Trophoblast cell (in vitro differentiated cells and primary cell): ENCODE measurements around the gene ATP8B3.

Source experiments
- DNase-seq, 2 donors: peaks; one replicate each; pipeline ENCODE4 v3.0.0-alpha.2; 2016
- H2AFZ ChIP-seq: 2 replicates; pipeline ENCODE4 v1.6.1; 2013; ENCODE audit warnings: low read length, moderate library complexity, mild to moderate bottlenecking; ENCODE audit not compliant: insufficient read depth, poor library complexity
- H2AK5ac ChIP-seq: 2 replicates; pipeline ENCODE4 v1.6.1; 2013; ENCODE audit warnings: mild to moderate bottlenecking, low read length
- H2BK120ac ChIP-seq: 2 replicates; pipeline ENCODE4 v1.6.1; 2013; ENCODE audit warnings: low read length, mild to moderate bottlenecking, moderate library complexity; ENCODE audit not compliant: insufficient read depth, poor library complexity
- H2BK12ac ChIP-seq: 2 replicates; pipeline ENCODE4 v1.6.1; 2013; ENCODE audit warnings: mild to moderate bottlenecking, low read length, moderate library complexity
- H2BK5ac ChIP-seq: 2 replicates; pipeline ENCODE4 v1.6.1; 2013; ENCODE audit warnings: low read length, low read depth, moderate library complexity, mild to moderate bottlenecking; ENCODE audit not compliant: poor library complexity
- H3K14ac ChIP-seq: 2 replicates; pipeline ENCODE4 v1.6.1; 2013; ENCODE audit warnings: mild to moderate bottlenecking, low read length
- H3K18ac ChIP-seq: 2 replicates; pipeline ENCODE4 v1.6.1; 2013; ENCODE audit warnings: mild to moderate bottlenecking, low read length
- H3K23ac ChIP-seq: 2 replicates; pipeline ENCODE4 v1.6.1; 2013; ENCODE audit warnings: low read length
- H3K27ac ChIP-seq: 2 replicates; pipeline ENCODE4 v1.5.1; 2013; ENCODE audit warnings: low read depth, mild to moderate bottlenecking, inconsistent platforms, low read length, moderate library complexity
- H3K27me3 ChIP-seq: 2 replicates; pipeline ENCODE4 v1.6.1; 2013; ENCODE audit warnings: inconsistent platforms, mild to moderate bottlenecking, low read length, moderate library complexity; ENCODE audit not compliant: insufficient read depth
- H3K36me3 ChIP-seq, 2 experiments: 1 replicate in 1 of 2; 2 replicates in 1 of 2; pipeline ENCODE4 v1.6.1; 2013; ENCODE audit warnings: low read length in 2 of 2, mild to moderate bottlenecking in 2 of 2, moderate library complexity in 1 of 2; ENCODE audit not compliant: insufficient read depth in 2 of 2, control insufficient read depth in 1 of 2
- H3K4ac ChIP-seq: 2 replicates; pipeline ENCODE4 v1.6.1; 2013; ENCODE audit warnings: low read depth, mild to moderate bottlenecking, low read length, moderate library complexity
- H3K4me1 ChIP-seq, 2 experiments: 1 replicate in 1 of 2; 2 replicates in 1 of 2; pipeline ENCODE4 v1.6.1; 2013; ENCODE audit warnings: low read length in 2 of 2, mild to moderate bottlenecking in 2 of 2, moderate library complexity in 1 of 2; ENCODE audit not compliant: insufficient read depth in 2 of 2, control insufficient read depth in 1 of 2
- H3K4me2 ChIP-seq: 2 replicates; pipeline ENCODE4 v1.6.1; 2013; ENCODE audit warnings: inconsistent platforms, mild to moderate bottlenecking, low read length, moderate library complexity
- H3K4me3 ChIP-seq: 2 replicates; pipeline ENCODE4 v1.5.1; 2013; ENCODE audit warnings: mild to moderate bottlenecking, low read depth, low read length, inconsistent platforms
- H3K79me1 ChIP-seq: one replicate; pipeline ENCODE4 v1.6.1; 2013; ENCODE audit warnings: low read length
- H3K79me2 ChIP-seq: 2 replicates; pipeline ENCODE4 v1.6.1; 2013; ENCODE audit warnings: low read length, mild to moderate bottlenecking; ENCODE audit not compliant: control insufficient read depth, insufficient read depth, poor library complexity
- H3K9ac ChIP-seq: 2 replicates; pipeline ENCODE4 v1.6.1; 2013; ENCODE audit warnings: mild to moderate bottlenecking, low read length
- H3K9me3 ChIP-seq: 2 replicates; pipeline ENCODE4 v1.6.1; 2013; ENCODE audit warnings: low read depth, mild to moderate bottlenecking, control low read depth, inconsistent platforms, low read length; ENCODE audit not compliant: insufficient read depth
- H4K12ac ChIP-seq: 2 replicates; pipeline ENCODE4 v1.6.1; 2013; ENCODE audit warnings: low read depth, mild to moderate bottlenecking, low read length, moderate library complexity
- H4K8ac ChIP-seq: 2 replicates; pipeline ENCODE4 v1.6.1; 2013; ENCODE audit warnings: low read depth, mild to moderate bottlenecking, low read length, moderate library complexity
- H4K91ac ChIP-seq: one replicate; pipeline ENCODE4 v1.6.1; 2013; ENCODE audit warnings: low read depth, mild to moderate bottlenecking, low read length, moderate library complexity
- WGBS: extraction: QIAGEN DNeasy Blood & Tissue Kit; methylation state at CpG from one replicate; pipeline ENCODE4 v1.1.7; 2013; ENCODE audit warnings: missing lambda C conversion rate; ENCODE audit not compliant: insufficient read length, insufficient coverage; ENCODE audit errors: extremely low coverage; 5-methylcytosine and 5-hydroxymethylcytosine counted together

The ATP8B3 gene

GRCh38 chr19:1845642-1846041 lies 33.6 kb upstream of the ATP8B3 start:
- Histone ChIP-seq H4K12ac (no peak overlapping the region), H3K79me1 (peaks cover 8% of the 10 kb centered on the region), H2BK5ac (no peak overlapping the region), H3K14ac (no peak overlapping the region), H3K4me2 (no peak overlapping the region), H3K79me2 (peaks cover 18% of the 10 kb centered on the region), H3K9ac (no peak overlapping the region), H3K4ac (peak overlapping the region; percentile 70), H3K27ac (no peak overlapping the region), H2AK5ac (no peak overlapping the region), H3K4me1 (peaks cover 7% of the 10 kb centered on the region in 2 experiments), H4K8ac (no peak overlapping the region), H2AFZ (peak overlapping the region; percentile 54), H3K18ac (no peak overlapping the region), H3K23ac (no peak overlapping the region), H3K4me3 (no peak overlapping the region), H2BK120ac (no peak overlapping the region), H3K27me3 (no peaks in the 10 kb centered on the region), H3K36me3 (peaks cover 14 to 20% of the 10 kb centered on the region in 2 experiments), H4K91ac (no peak overlapping the region), H3K9me3 (peaks cover 6% of the 10 kb centered on the region), H2BK12ac (no peak overlapping the region)
- WGBS = no CpG with 5 or more reads among the region's 11 CpGs
- no peak for DNase-seq

DNA sequence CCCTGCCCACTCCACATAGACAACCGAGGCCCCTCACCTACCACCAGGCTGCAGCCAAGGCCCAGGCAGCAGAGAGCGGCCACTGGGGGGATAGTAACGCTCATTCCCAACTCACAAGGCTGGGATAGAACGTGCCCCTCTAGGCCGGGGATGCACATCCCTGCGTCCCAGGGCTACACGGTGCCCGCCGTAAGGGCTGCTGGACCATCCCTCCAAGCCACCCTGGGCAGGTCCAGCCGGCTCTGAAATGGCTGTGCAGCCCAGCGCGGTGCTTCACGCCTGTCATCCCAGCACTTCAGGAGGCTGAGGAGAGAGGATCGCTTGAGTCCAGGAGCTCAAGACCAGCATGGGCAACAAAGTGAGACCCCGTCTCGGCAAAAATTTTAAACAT lies 33.0 kb upstream of the ATP8B3 start:
- no CpG with 5 or more reads among the region's 16 CpGs for WGBS
- no peaks in the 10 kb centered on the region for H3K27me3 ChIP-seq

DNA sequence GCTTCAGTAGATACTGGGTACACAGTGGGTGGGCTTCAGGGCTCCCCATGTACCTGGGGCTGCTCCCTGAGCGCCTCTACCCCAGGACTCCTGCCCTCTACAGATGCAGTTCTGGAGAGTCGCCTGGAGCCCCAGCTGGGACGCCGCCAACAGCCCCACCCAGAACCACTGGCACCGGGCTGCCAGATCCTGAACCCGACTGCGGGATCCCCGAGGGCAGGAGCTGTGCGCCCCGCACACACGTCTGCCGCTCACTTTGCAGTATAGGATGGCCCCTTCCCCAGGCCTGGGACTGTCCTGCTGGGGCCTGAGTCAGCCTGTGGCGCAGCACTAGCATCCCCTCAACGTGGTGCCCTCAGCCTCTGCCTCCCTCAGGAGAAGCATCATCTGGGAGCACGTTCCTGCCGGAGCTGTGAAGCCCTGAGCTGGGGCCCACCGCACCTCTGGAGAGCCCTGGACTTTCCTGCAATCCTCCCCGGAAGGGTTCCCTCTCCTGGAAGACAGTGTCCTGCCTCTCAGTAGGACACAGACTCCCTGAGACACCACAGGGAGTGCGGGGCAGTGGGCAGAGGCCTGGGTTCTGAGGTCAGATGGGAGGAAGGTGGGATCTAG lies 32.5 kb upstream of the ATP8B3 start:
- WGBS = no CpG with 5 or more reads among the region's 19 CpGs

More for the DNA sequence above, 33.0 kb upstream of the ATP8B3 start:
- Histone ChIP-seq H3K18ac (peak overlapping the region; percentile 30), H3K27ac (no peak overlapping the region), H2BK120ac (no peak overlapping the region), H2BK12ac (no peak overlapping the region), H3K4me3 (no peak overlapping the region), H3K4me2 (no peak overlapping the region), H3K9me3 (peaks cover 6% of the 10 kb centered on the region), H3K4ac (peak overlapping the region; percentile 37), H3K36me3 (peaks cover 14 to 22% of the 10 kb centered on the region in 2 experiments), H3K79me2 (peaks cover 19% of the 10 kb centered on the region), H2AK5ac (no peak overlapping the region), H3K79me1 (peaks cover 8% of the 10 kb centered on the region), H3K4me1 (peaks cover 7% of the 10 kb centered on the region in 2 experiments), H3K14ac (no peak overlapping the region), H4K12ac (no peak overlapping the region), H3K23ac (no peak overlapping the region), H4K91ac (no peak overlapping the region), H3K9ac (no peak overlapping the region), H4K8ac (no peak overlapping the region), H2BK5ac (no peak overlapping the region), H2AFZ (peak overlapping the region; percentile 39)
- no peak for DNase-seq

GRCh38 chr19:1843646-1844394 lies 31.7 kb upstream of the ATP8B3 start:
- H4K8ac ChIP-seq = no peak overlapping the region
- H3K18ac ChIP-seq = no peak overlapping the region
- no peak overlapping the region for H3K4me2 ChIP-seq
- H2BK120ac ChIP-seq = no peak overlapping the region
- WGBS = no CpG with 5 or more reads among the region's 25 CpGs
- no peak overlapping the region for H3K27ac ChIP-seq
- H3K79me2 ChIP-seq = peaks cover 19% of the 10 kb centered on the region
- DNase-seq = peak in 1 of 2 donors; percentile 26
- H2BK5ac ChIP-seq = no peak overlapping the region
- H2AFZ ChIP-seq = no peak overlapping the region
- no peak overlapping the region for H3K14ac ChIP-seq
- no peak overlapping the region for H3K4me3 ChIP-seq
- no peak overlapping the region for H2BK12ac ChIP-seq
- H3K4me1 ChIP-seq = peaks cover 7% of the 10 kb centered on the region in 2 experiments
- H3K27me3 ChIP-seq = no peaks in the 10 kb centered on the region
- no peak overlapping the region for H2AK5ac ChIP-seq
- H3K9me3 ChIP-seq = peaks cover 6% of the 10 kb centered on the region
- H3K79me1 ChIP-seq = peaks cover 8% of the 10 kb centered on the region
- no peak overlapping the region for H3K9ac ChIP-seq
- H4K12ac ChIP-seq = no peak overlapping the region
- peaks cover 22 to 30% of the 10 kb centered on the region in 2 experiments for H3K36me3 ChIP-seq
- H3K23ac ChIP-seq = no peak overlapping the region
- peak overlapping the region; percentile 37 for H3K4ac ChIP-seq
- H4K91ac ChIP-seq = no peak overlapping the region

More for the DNA sequence above, 32.5 kb upstream of the ATP8B3 start:
- Histone ChIP-seq H2BK5ac (no peak overlapping the region), H2BK120ac (no peak overlapping the region), H3K9ac (no peak overlapping the region), H2AK5ac (no peak overlapping the region), H3K4me3 (no peak overlapping the region), H3K18ac (no peak overlapping the region), H3K4ac (peak overlapping the region; percentile 37), H3K27me3 (no peaks in the 10 kb centered on the region), H3K9me3 (peaks cover 6% of the 10 kb centered on the region), H3K4me1 (peaks cover 7% of the 10 kb centered on the region in 2 experiments), H2BK12ac (no peak overlapping the region), H3K23ac (no peak overlapping the region), H3K79me2 (peaks cover 19% of the 10 kb centered on the region), H3K36me3 (peaks cover 19 to 26% of the 10 kb centered on the region in 2 experiments), H3K4me2 (no peak overlapping the region), H3K14ac (no peak overlapping the region), H4K12ac (no peak overlapping the region), H2AFZ (no peak overlapping the region), H3K27ac (no peak overlapping the region), H4K8ac (no peak overlapping the region), H3K79me1 (peaks cover 8% of the 10 kb centered on the region), H4K91ac (no peak overlapping the region)
- DNase-seq = no peak
